Fibroblast of lung (primary cell): ENCODE data around the gene ZPR1.

ENCODE experiments used
- EZH2 ChIP-seq: IDR thresholded peaks from 2 replicates; pipeline ENCODE4 v1.5.1; 2012; ENCODE audit warnings: low read length, control low read depth, mild to moderate bottlenecking; ENCODE audit errors: missing control alignments
- TF ChIP-seq, protein P1 (sequence below), 2 donors: IDR thresholded peaks in 1 of 2; conservative IDR thresholded peaks in 1 of 2; 1 replicate in 1 of 2; 2 replicates in 1 of 2; pipeline ENCODE4 v1.5.1; 2011 to 2012; ENCODE audit warnings: low read length in 2 of 2, control low read depth in 1 of 2, inconsistent platforms in 1 of 2, low read depth in 1 of 2, mild to moderate bottlenecking in 1 of 2

DNA sequence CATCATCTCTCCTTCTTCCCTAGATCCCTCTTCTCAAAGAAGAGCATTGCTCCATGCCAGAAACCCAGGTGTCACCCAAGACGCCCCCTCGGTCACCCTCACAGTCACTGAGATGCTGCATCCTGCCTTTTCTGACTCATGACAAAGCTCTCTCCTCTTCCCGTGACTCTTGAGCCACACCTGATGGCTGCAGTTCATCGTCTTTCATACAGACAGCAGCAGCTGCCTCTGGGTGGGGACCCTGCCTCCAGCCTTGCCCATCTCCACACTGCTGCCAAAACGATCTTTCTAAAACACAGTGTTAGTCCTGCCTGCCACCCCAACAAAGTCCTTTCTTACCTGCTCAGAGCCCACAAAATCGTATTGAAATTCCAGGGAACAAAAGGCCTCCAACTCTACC, 59.8 kb downstream of the ZPR1 start:
- TF ChIP-seq, protein P1, sequence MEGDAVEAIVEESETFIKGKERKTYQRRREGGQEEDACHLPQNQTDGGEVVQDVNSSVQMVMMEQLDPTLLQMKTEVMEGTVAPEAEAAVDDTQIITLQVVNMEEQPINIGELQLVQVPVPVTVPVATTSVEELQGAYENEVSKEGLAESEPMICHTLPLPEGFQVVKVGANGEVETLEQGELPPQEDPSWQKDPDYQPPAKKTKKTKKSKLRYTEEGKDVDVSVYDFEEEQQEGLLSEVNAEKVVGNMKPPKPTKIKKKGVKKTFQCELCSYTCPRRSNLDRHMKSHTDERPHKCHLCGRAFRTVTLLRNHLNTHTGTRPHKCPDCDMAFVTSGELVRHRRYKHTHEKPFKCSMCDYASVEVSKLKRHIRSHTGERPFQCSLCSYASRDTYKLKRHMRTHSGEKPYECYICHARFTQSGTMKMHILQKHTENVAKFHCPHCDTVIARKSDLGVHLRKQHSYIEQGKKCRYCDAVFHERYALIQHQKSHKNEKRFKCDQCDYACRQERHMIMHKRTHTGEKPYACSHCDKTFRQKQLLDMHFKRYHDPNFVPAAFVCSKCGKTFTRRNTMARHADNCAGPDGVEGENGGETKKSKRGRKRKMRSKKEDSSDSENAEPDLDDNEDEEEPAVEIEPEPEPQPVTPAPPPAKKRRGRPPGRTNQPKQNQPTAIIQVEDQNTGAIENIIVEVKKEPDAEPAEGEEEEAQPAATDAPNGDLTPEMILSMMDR (conservative IDR thresholded peaks at IDR 0.05 in 1 of 2, IDR thresholded peaks at IDR 0.05 in 1 of 2; ENCODE audit: low read depth in 1 of 2, low read length in 2 of 2): no peak
- TF ChIP-seq EZH2: no peak
